Measurements from ENCODE around the gene MALT1. TPM values are rescaled to one million over a fixed set of nuclear protein-coding genes. Genes with fewer than 3 reads are reported as not detected.

Gene MALT1
- total RNA-seq, 1 donor from 2014 or later, result 25.8 TPM

DNA sequence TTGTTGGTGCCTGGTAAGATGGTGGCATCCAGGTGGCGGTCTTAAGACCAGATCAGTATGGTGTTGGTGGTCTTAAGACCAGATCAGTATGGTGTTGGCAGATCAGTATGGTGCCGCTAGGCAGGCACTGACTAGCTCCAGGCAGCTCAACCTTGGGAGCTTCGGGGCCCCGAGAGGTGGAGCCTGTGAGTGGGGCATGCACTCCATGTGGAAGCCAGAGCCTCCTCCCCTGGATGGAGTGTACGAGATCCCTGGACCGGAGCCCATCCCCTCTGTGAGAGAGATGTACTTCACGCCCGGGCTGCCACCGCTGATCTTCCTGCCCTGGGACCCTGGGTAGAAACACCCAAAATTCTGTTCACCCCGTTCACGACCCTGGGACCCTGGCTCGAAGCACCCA is 19.0 kb downstream of the MALT1 start:
- TF ChIP-seq, protein P1, sequence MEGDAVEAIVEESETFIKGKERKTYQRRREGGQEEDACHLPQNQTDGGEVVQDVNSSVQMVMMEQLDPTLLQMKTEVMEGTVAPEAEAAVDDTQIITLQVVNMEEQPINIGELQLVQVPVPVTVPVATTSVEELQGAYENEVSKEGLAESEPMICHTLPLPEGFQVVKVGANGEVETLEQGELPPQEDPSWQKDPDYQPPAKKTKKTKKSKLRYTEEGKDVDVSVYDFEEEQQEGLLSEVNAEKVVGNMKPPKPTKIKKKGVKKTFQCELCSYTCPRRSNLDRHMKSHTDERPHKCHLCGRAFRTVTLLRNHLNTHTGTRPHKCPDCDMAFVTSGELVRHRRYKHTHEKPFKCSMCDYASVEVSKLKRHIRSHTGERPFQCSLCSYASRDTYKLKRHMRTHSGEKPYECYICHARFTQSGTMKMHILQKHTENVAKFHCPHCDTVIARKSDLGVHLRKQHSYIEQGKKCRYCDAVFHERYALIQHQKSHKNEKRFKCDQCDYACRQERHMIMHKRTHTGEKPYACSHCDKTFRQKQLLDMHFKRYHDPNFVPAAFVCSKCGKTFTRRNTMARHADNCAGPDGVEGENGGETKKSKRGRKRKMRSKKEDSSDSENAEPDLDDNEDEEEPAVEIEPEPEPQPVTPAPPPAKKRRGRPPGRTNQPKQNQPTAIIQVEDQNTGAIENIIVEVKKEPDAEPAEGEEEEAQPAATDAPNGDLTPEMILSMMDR (IDR thresholded peaks at IDR 0.05), result no peak
- Histone ChIP-seq H3K27me3 (no peaks in the 10 kb centered on the region), H3K4me3 (no peak overlapping the region), H3K36me3 (peaks cover 22% of the 10 kb centered on the region), H3K27ac (no peak overlapping the region), H3K9me3 (no peaks in the 10 kb centered on the region), H3K4me1 (peaks cover 3% of the 10 kb centered on the region)
- intact Hi-C loops (cut with DNase I), result no loop called here
- ATAC-seq, result no peak
- DNase-seq, result no peak

DNA sequence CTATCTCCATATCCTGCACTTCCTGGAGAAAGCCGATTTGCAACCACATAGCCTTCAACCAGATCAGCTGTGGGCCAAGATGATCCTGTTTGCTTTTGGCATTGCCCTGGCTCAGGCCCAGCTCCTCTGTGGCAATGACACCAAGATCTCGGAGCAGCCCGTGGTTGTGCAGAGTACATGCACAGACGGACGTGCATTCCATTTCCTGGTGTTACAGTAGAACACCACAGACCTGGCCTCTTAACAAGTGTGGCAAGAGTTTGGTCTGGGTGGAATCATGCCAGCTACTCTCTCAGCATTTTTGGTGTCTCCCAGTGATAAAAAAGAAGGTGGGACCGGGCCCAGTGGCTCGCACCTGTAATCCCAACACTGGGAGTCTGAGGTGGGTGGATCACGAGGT is 20.0 kb downstream of the MALT1 start:
- Histone ChIP-seq H3K9me3 (no peaks in the 10 kb centered on the region), H3K27ac (no peak overlapping the region), H3K4me3 (no peak overlapping the region), H3K27me3 (no peaks in the 10 kb centered on the region), H3K36me3 (peaks cover 18% of the 10 kb centered on the region), H3K4me1 (peaks cover 3% of the 10 kb centered on the region)
- ATAC-seq, result no peak
- TF ChIP-seq, protein P1 (IDR thresholded peaks at IDR 0.05), result no peak
- intact Hi-C loops (cut with DNase I), result no loop called here
- DNase-seq, result no peak

DNA sequence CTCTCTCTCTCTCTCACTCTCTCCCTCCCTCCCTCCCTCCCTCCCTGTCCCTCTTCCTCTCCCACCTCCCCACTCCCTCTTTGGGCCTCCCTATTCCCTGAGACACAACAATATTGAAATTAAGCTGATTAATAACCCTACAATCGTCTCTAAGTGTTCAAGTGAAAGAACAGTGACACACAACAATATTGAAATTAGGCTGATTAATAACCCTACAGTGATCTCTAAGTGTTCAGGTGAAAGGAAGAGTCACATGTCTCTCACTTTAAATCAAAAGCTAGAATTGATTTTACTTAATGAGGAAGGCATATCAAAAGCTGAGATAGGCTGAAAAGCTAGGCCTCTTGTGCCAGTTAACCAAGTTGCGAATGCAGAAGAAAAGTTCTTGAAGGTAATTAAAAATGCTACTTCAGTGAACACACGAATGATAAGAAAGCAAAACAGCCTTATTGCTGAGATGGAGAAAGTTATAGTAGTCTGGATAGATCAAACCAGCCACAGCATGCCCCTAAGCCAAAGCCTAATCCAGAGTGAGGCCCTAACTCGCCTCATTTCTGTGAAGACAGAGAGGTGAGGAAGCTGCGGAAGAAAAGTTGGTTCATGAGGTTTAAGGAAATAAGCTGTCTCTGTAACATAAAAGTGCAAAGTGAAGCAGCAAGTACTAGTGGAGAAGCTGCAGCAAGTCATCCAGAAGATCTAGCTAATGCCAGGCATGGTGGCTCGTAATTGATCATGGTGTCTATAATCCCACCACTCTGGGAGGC is 21.3 kb downstream of the MALT1 start:
- DNase-seq (no peak), ATAC-seq (no peak)
- peaks cover 17% of the 10 kb centered on the region for H3K36me3 ChIP-seq
- H3K27ac ChIP-seq, result no peak overlapping the region
- no peaks in the 10 kb centered on the region for H3K9me3 ChIP-seq
- H3K27me3 ChIP-seq, result no peaks in the 10 kb centered on the region
- H3K4me1 ChIP-seq, result peaks cover 3% of the 10 kb centered on the region
- no peak overlapping the region for H3K4me3 ChIP-seq
- intact Hi-C loops (cut with DNase I), result no loop called here
- TF ChIP-seq, protein P1 (IDR thresholded peaks at IDR 0.05), result no peak

DNA sequence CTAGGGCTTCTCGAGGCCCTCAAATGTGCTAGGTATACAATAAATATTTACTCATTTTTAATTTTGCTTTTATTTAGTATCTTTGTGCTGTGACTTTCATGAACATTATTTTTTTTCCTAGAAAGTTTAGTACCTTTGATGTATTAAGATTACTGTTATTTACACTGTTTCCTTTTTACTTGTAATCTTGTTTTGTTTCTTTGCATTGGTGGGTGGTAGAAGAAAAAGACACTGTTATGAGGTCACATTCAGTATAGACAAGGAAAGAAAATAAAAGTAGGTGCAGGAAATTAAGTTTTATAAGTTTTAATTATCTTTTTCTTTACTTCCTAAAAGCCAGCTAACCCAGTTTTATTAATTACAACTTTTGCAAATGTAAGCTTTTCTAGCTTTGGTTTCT is 23.0 kb downstream of the MALT1 start:
- Histone ChIP-seq H3K27me3 (no peaks in the 10 kb centered on the region), H3K4me3 (no peak overlapping the region), H3K27ac (no peak overlapping the region), H3K4me1 (peaks cover 3% of the 10 kb centered on the region), H3K9me3 (no peaks in the 10 kb centered on the region), H3K36me3 (peaks cover 17% of the 10 kb centered on the region)
- ATAC-seq, result no peak
- intact Hi-C loops (cut with DNase I), result no loop called here
- TF ChIP-seq, protein P1 (IDR thresholded peaks at IDR 0.05), result no peak
- no peak for DNase-seq

DNA sequence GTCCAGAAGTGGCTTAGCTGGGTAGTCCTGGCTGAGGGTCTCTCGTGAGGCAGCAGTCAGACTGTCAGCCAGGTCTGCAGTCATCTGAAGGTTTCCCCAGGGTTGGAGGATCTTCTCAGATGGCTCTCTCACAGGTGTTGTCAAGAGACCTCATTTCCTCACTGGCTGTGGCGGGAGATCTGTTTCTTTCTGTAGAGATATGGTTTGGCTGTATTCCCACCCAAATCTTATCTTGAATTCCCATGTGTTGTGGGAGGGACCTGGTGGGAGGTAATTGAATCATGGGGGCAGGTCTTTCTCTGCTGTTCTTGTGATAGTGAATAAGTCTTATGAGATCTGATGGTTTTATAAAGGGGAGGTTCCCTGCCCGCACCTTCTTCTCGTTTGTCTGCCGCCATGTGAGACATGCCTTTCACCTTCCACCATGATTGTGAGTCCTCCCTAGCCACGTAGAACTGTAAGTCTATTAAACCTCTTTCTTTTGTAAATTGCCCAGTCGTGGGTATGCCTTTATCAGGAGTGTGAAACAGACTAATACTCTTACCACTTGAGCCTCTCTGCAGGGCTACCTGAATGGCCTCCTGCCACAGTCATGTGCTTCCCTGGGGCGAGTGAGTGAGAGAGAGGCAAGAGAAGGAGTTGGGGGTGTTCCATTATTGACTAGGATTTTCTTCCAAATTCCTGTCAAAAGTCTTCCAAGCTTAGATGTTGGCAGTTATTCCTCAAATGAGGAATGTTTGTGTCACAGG is 23.6 kb downstream of the MALT1 start:
- peaks cover 15% of the 10 kb centered on the region for H3K36me3 ChIP-seq
- no peak overlapping the region for H3K27ac ChIP-seq
- H3K4me3 ChIP-seq, result no peak overlapping the region
- DNase-seq (no peak), ATAC-seq (no peak)
- TF ChIP-seq, protein P1 (IDR thresholded peaks at IDR 0.05), result no peak
- no peaks in the 10 kb centered on the region for H3K27me3 ChIP-seq
- peaks cover 3% of the 10 kb centered on the region for H3K4me1 ChIP-seq
- intact Hi-C loops (cut with DNase I), result no loop called here
- H3K9me3 ChIP-seq, result no peaks in the 10 kb centered on the region
